Hepatocyte (in vitro differentiated cells): Measurements from ENCODE around the gene RASGEF1C.

ENCODE experiments used
- EZH2phosphoT487 ChIP-seq: fragments of 200-600 bp; sonication (generic); IDR thresholded peaks from one replicate; pipeline ENCODE4 v1.6.1; 2018; ENCODE audit warnings: antibody characterized with exemption, mild to moderate bottlenecking, low read depth, moderate library complexity; ENCODE audit not compliant: unreplicated experiment, severe bottlenecking
- TF ChIP-seq, protein P1 (sequence below): fragments of 200-600 bp; sonication (generic); IDR thresholded peaks from 2 replicates; pipeline ENCODE4 v1.5.1; 2016; ENCODE audit warnings: antibody characterized with exemption, mild to moderate bottlenecking; ENCODE audit not compliant: poor library complexity

DNA sequence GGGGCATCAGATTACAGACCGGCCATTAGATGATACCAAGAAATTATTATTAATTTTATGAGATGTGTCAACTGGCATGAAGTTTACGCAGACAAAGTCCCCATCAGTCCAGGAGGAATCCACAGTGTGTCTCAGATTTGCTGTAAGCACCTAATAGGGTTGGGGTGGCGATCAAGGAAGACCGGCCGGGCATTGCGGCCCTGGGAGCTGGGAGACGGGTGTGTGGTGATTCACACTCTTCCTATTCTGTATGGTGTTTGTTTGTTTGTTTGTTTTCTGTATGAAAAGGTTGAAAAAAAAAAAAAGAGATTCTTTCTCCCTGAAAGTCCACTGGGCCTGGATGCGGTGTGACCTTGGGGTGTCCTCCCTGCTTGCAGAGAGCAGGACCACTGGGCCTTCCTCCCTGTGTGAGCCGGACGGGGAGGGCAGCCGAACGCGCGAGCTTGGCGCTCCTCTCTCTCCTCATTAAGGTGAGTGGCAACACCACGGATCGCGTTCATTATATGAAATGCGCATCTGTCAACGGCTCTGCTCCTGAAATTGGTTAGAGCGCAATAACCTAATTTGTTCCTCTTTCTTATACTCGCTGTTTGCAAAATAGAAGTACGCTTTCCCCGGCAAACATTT, 15.1 kb downstream of the RASGEF1C start:
- TF ChIP-seq, protein P1, sequence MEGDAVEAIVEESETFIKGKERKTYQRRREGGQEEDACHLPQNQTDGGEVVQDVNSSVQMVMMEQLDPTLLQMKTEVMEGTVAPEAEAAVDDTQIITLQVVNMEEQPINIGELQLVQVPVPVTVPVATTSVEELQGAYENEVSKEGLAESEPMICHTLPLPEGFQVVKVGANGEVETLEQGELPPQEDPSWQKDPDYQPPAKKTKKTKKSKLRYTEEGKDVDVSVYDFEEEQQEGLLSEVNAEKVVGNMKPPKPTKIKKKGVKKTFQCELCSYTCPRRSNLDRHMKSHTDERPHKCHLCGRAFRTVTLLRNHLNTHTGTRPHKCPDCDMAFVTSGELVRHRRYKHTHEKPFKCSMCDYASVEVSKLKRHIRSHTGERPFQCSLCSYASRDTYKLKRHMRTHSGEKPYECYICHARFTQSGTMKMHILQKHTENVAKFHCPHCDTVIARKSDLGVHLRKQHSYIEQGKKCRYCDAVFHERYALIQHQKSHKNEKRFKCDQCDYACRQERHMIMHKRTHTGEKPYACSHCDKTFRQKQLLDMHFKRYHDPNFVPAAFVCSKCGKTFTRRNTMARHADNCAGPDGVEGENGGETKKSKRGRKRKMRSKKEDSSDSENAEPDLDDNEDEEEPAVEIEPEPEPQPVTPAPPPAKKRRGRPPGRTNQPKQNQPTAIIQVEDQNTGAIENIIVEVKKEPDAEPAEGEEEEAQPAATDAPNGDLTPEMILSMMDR = no peak
- TF ChIP-seq EZH2phosphoT487 = no peak
